ENCODE data around the gene DNPEP. TPM values are rescaled to one million over a fixed set of nuclear protein-coding genes. Genes with fewer than 3 reads are reported as not detected.

DNPEP gene
- total and polyA plus RNA-seq, 2 experiments from 2014 or later: 49.2 to 67.9 TPM

- Histone ChIP-seq H4K20me1 (replicated peaks; ENCODE audit: insufficient read depth) (no peaks in the 10 kb centered on the region), H3K27ac (ENCODE audit: low read depth) (no peak overlapping the region), H2AFZ (no peak overlapping the region), H3K36me3 (ENCODE audit: insufficient read depth) (no peaks in the 10 kb centered on the region), H3K9me2 (ENCODE audit: insufficient read depth) (0 out of 2 replicates have a peak, but pooled peaks cover 3% of the 10 kb centered on the region), H3F3A (replicated peaks; ENCODE audit: low read depth) (0 out of 2 replicates have a peak, but pooled peaks cover 2% of the 10 kb centered on the region), H3K4me3 (no peak overlapping the region), H3K4me1 (ENCODE audit: insufficient read depth) (no peaks in the 10 kb centered on the region; the same call in 1 of the 2 replicates), H3K27me3 (ENCODE audit: insufficient read depth) (peaks cover 27% of the 10 kb centered on the region), H3K79me2 (replicated peaks; ENCODE audit: insufficient read depth) (no peaks in the 10 kb centered on the region), H3K4me2 (no peak overlapping the region)
- ATAC-seq (no peak), DNase-seq (ENCODE audit: low spot score) (no peak)
- TF ChIP-seq STAT1 (IDR thresholded peaks at IDR 0.05; ENCODE audit: unreplicated experiment) (no peak), ZNF331 (CRISPR knock-in tag; IDR thresholded peaks at IDR 0.05; ENCODE audit: low read depth) (no peak), NANOG (IDR thresholded peaks at IDR 0.05; ENCODE audit: borderline replicate concordance) (no peak), ETS1 (IDR thresholded peaks at IDR 0.05) (no peak), REST (IDR thresholded peaks at IDR 0.05; ENCODE audit: unreplicated experiment) (no peak), CREB1 (CRISPR knock-in tag; IDR thresholded peaks at IDR 0.05; ENCODE audit: low read depth) (no peak), EZH2 (IDR thresholded peaks at IDR 0.05; ENCODE audit: low read depth, unreplicated experiment) (no peak), JUNB (IDR thresholded peaks at IDR 0.05; ENCODE audit: unreplicated experiment) (no peak), EZH2phosphoT487 (IDR thresholded peaks at IDR 0.05; ENCODE audit: unreplicated experiment) (no peak), POLR2AphosphoS5 (IDR thresholded peaks at IDR 0.05; ENCODE audit: low read depth) (no peak), ZNF462 (CRISPR knock-in tag; IDR thresholded peaks at IDR 0.05) (no peak), CTCF (conservative IDR thresholded peaks at IDR 0.05; ENCODE audit: low read depth in 2 of 2) (no peak), ZNF114 (CRISPR knock-in tag; IDR thresholded peaks at IDR 0.05) (no peak)
- Mint-ChIP-seq H3K27ac (no peak overlapping the region), H3K9me3 (no peaks in the 10 kb centered on the region), H3K36me3 (ENCODE audit: low read depth) (no peaks in the 10 kb centered on the region), H3K4me1 (peaks cover 5% of the 10 kb centered on the region; the same call in 2 of the 3 replicates), H3K4me3 (no peak overlapping the region), H3K27me3 (ENCODE audit: insufficient read depth, low read depth, poor library complexity) (peaks cover 28% of the 10 kb centered on the region)
Measured at GRCh38 chr2:219423652-219424377, 36.1 kb upstream of the DNPEP start.
